HG03175 (cell line): Measurements from ENCODE around the gene KATNAL2.
A peak's percentile ranks its signal among the peaks of the same experiment; 100 is the strongest.

Experiments used
- ATAC-seq: cut with Tn5 transposase; IDR thresholded peaks from one replicate; pipeline ENCODE4 v1.9.1; 2021; ENCODE audit warnings: mild to moderate bottlenecking, moderate library complexity; ENCODE audit not compliant: unreplicated experiment

The KATNAL2 gene

DNA sequence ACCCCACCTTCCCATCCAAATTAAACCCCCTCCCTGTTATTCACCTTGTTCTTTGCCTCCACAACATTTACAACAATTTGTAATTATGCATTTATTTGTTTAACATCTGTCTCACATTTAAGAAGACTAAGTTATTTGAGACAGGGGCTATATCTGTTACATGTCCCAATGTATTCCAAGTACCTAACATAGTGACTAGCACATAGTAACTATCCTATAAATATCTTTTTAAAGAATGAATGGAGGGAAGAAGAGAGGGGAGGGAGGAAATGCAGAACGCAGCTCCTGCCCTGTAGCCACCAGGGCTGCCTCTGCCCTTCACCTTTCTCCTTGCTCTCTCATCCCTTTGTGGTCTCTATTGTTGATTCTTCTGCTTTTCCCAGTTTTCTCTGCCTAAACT, 192.3 kb downstream of the KATNAL2 start:
- no peak for ATAC-seq

DNA sequence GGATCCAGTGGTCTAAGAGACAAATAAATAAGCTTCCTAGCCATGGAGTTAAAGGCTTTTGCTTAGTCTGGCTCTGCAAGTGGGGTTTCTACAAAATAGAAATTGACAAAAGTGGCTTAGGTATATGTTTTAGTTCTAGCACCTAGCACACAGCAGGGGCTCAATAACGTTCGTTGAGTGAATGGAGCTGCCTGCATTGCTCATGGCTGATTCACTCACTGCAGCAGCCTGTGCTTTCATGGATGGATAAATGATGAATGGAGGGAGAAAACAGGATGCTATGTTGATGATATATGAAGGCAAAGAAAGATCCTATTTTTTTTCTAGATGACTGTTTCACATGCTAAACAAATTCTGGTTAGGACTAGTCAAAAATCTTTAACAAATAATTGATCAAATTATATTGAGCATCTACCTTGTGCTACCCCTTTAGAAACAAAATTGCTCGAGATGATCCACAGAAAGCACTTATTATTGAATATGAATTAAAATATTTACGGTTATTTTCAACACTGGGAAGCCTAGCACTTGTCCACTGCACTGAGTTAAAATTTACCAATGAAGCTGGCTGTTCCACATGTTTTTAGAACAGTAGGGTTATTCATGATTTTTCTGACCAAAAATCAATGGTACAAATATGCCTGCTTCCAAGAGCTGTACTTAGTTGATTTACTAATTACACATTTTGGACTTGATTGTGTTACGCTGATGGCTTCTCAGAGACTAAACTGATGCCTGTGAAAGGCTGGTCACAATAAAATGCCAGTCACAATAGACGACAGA, 193.3 kb downstream of the KATNAL2 start:
- ATAC-seq = no peak

GRCh38 chr18:47113796-47114540, 196.6 kb downstream of the KATNAL2 start:
- no peak for ATAC-seq

GRCh38 chr18:47115205-47115604, 197.8 kb downstream of the KATNAL2 start:
- no peak for ATAC-seq

DNA sequence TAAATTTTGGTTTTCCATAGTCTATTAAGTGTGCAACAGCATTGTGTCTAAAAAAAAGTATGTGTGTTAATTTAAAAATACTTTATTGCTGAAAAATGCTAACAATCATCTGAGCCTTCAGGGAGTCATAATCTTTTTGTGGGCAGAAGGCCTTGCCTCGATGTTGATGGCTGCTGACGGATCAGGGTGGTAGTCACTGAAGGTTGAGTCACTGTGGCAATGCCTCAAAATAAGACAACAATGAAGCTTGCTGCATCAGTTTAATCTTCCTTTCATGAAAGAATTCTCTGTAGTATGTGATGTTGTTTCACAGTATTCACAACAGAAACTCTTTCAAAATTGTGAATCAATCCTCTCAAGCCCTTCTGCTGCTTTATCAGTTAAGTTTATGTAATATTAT, 201.6 kb downstream of the KATNAL2 start:
- no peak for ATAC-seq

DNA sequence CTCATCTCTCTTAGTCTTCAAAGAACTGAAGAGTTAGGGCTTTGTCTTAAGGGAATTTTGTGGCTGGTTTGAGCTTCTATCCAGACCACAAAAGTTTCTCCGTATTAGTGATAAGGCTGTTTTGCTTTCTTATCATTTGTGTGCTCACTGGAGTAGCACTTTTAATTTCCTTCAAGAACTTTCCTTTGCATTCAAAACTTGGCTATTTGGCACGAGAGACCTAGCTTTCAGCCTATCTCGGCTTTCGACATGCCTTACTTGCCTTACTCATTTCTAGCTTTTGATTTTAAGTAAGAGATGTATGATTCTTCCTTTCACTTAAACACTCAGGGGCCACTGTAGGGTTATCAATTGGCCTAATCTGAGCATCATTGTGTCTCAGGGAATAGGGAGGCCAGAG, 203.0 kb downstream of the KATNAL2 start:
- peak; percentile 84 for ATAC-seq

DNA sequence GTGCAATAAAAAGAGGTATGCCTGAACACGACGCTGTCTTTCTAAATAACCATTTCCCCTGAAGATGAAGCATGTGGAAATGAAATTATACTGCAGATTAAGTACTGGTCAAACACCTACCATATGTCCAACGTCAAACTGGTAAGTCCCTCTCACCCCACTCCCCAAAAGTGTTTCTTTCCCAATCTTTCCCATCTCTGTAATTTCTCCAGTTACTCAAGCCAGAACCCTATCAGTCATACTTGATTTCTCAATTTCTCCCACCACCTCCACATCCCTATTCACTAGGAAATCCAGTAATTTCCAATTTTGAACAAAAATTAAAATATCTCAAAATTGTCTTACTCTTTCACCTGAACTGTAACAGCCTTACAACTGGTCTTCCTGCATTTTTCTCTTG, 203.7 kb downstream of the KATNAL2 start:
- no peak for ATAC-seq

DNA sequence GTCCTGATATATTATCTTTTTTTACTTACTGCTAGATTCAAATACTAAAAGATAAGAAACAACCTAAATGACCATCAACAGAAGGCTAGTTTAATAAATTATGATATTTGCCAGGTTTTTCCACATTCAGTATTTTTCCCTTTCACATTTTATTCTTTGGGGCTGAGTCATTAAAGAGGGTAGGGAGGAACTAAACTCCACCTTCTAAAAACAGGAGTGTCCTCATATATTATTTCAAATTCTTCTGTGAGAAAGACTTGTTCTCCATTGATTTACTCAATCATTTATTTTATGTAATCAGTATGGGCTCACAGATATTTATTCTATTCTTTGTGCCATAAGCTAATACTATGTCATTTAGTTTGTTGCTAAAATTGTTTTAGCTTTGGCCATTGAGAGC, 223.9 kb downstream of the KATNAL2 start:
- ATAC-seq = no peak

DNA sequence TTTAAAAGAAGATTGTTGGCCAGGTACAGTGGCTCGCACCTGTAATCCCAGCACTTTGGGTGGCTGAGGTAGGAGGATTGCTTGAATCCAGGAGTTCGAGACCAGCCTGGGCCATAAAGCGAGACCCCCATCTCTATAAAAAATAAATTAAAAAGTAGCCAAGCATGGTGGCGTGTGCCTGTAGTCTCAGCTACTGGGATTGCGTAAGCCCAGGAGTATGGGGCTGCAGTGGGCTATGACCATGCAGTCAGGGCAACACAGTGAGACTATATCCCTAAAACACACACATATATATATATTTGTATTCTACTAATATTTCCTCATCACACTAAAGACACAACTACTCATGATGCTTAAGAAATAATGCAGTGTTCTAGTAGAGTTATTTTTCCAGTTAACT, 225.8 kb downstream of the KATNAL2 start:
- ATAC-seq = no peak

GRCh38 chr18:47143899-47144485, 226.6 kb downstream of the KATNAL2 start:
- ATAC-seq = no peak

DNA sequence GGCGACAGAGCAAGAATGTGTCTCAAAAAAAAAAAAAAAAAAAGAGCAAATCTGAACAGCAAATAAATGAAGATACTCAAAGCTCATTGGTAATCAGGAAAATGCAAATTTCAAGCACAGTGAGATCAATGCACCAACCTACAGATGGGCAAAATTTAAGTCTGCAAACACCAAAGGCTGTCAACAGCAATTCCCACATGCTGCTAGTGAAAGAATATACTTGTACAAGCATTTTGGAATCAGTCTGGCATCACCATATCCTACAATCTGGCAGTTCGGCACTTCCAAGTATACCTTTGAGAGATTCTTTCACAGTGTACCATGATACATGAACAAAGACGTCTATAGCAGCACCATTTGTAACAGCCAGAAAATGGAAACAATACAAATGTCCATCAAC, 228.8 kb downstream of the KATNAL2 start:
- no peak for ATAC-seq

DNA sequence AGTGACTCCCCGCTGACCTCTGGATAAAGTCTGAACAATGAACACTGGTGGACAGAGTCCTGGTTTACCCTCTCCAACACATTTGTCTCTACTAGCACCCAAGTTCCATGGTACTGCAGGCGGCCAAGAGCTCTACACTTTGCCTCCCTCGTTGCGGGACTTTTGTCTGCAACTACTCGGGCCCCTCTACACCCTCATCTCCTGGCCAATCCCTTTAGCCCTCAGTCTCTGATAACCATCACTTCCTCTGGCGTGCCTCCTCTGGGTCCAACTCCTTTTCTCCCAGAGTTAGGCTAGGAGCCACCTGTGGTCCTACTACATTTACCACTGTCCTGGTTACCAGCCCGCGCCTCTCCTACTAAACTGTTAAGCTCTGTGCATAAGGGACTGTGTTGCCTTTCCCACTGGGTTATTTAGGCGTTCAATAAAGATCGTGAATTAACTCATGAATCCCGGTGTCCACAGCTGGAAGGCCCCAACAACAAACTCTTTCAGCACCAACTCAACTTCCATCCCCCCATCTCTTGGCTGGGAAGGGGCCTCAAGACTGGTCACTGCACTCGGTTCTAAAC, 232.1 kb downstream of the KATNAL2 start:
- peak; percentile 4 for ATAC-seq

- peak; percentile 86 for ATAC-seq
These were observed 232.8 kb downstream of the KATNAL2 start, which contains the start of gene HDHD2 for GRCh38 chr18:47150029-47150823. HDHD2 (minus strand) TSS chr18:47150500; CDS start chr18:47136439, 14,061 bp downstream.

DNA sequence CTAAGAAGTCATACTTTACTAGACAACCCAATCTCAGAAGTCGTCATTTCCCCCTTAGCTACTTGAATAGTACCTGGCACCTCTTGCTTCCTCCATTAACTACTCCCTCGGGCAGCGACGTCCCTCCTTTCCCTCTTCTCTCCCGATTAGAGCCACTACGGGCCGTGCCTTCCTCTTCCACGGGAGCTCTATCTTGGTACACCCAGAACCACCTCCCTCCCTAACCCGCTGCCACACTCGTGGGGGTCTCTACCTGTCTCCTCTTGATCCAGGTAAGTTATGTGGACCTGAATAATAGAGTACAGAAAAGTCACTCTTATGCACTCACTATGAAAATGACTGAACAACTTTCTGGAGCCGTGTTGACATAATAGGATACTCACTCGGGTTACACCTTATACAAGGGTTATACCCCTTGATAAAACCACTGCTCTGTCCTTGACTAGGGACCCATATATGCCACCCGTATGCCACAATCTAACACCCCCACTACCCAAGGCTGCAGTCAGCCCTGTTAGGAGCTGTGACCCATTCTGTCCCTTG, 233.5 kb downstream of the KATNAL2 start:
- ATAC-seq = no peak

- ATAC-seq = no peak
These were observed 234.0 kb downstream of the KATNAL2 start for GRCh38 chr18:47151439-47151838.
